ENCODE data around the gene PFKP.

Gene PFKP

GRCh38 chr10:3108575-3109105, 41.3 kb downstream of the PFKP start:
- no peak for DNase-seq (ENCODE audit: extremely low spot score)
- TF ChIP-seq CTCF (IDR thresholded peaks at IDR 0.05; ENCODE audit: control extremely low read depth, extremely low read depth, low read depth, missing control alignments), result no peak
- ChIA-PET POLR2A (no interaction called here), CTCF (interaction anchor here (1.1 to 1.3 kb wide), 2 partner anchors 11 to 17 kb away, joined by 4 to 5 read pairs; no protein-coding TSS in a partner anchor)

DNA sequence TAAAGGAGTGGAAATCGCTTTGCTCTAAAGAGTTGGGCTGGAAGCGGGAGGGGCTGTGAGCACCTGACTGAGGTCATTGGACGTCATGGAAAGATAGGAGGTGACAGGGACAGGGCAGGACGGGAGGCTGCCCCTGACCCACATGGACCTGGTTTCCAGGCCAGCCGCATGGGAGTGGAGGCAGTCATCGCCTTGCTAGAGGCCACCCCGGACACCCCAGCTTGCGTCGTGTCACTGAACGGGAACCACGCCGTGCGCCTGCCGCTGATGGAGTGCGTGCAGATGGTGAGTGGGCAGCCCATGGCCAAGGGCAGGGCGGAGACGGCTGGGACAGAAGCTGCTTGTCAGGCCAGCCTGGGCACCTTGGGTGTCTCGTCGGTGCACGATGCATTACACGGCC, 41.8 kb downstream of the PFKP start:
- CTCF ChIA-PET, result no interaction called here
- DNase-seq (ENCODE audit: extremely low spot score), result no peak
- TF ChIP-seq CTCF (IDR thresholded peaks at IDR 0.05; ENCODE audit: control extremely low read depth, extremely low read depth, low read depth, missing control alignments), result no peak
- POLR2A ChIA-PET, result no interaction called here

DNA sequence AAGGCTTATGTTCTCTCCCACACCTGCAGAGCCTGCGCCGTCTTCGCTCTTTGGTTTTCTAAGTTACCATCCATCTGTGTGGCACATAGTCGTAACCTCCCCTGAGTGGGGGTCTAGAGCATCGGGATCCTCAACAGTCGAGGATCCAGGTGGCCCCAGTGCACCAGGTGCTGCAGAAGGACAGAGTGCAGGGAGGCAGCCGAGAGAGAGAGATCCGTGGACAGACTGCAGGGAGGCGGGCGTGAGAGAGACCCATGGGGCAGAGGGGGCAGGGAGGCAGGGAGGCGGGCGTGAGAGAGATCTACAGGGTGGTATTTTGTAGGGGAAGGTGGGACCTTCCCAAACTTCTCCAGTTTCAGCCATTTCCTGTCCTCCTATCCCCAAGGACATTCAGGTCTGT, 42.3 kb downstream of the PFKP start:
- TF ChIP-seq CTCF (IDR thresholded peaks at IDR 0.05; ENCODE audit: control extremely low read depth, extremely low read depth, low read depth, missing control alignments), result no peak
- no peak for DNase-seq (ENCODE audit: extremely low spot score)
- CTCF ChIA-PET, result no interaction called here
- POLR2A ChIA-PET, result no interaction called here

DNA sequence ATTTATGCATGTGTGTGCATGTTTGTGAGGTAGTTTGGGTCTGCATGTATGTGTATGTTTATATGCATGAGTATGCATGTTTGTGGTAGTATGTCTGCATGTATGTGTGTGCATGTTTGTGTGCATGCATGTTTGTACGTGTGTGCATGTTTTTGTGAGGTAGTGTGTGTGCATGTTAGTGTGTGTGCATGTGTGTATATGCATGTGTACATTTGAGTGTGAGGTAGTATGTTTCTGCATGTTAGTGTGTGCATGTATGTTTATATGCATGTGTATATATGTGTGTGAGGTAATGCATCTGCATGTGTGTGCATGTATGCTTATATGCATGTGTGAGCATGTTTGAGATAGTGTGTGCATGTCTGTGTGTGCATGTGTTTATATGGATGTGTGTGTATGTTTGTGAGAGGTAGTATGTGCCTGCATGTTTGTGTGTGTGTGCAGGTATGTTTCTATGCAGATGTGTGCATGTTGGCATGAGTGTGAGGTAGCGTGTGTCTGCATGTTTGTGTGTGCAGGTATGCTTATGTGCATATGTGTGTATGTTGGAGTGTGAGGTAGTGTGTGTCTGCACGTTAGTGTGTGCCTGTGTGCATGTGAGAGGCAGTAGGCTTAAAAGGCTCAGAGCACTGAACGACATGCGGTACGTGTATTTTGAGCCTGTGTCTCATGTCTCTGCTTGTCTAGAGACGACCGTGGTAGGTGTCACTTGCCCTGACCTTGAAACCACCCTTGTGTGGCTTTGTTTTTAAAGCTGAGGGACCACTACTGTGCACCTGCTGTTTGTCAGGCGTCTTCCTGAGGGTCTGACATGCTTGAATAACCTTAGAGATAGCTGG, 43.7 kb downstream of the PFKP start:
- no peak for TF ChIP-seq CTCF (IDR thresholded peaks at IDR 0.05; ENCODE audit: control extremely low read depth, extremely low read depth, low read depth, missing control alignments)
- DNase-seq (ENCODE audit: extremely low spot score), result no peak
- POLR2A ChIA-PET, result no interaction called here
- CTCF ChIA-PET, result no interaction called here

DNA sequence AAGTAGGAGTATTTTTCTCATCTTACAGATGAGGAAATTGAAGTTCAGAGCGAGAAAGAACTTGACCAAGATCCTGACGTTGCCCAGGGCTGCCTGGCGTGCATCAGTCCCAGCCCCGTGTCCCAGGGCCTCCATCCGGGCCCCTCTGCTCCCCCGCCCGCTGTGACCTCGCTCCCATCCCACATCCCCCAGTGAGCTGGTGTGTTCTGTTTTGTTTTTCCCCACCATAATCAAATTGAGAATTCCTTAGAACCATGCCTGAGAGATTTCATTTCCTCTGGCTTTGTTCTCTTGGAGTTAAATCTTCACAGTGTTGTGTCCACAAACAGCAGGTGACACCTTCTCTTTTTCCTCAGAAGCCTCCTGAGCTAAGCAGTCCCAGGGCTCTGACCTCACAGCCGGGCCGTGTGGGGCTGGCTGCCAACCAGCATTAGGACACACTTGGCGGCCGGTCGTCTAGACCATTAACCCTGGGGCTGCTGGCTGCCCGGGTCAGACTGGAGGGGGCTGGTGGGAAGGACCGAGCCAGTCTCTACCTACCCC, 44.3 kb downstream of the PFKP start:
- DNase-seq (ENCODE audit: extremely low spot score), result no peak
- CTCF ChIA-PET, result no interaction called here
- POLR2A ChIA-PET, result no interaction called here
- no peak for TF ChIP-seq CTCF (IDR thresholded peaks at IDR 0.05; ENCODE audit: control extremely low read depth, extremely low read depth, low read depth, missing control alignments)

DNA sequence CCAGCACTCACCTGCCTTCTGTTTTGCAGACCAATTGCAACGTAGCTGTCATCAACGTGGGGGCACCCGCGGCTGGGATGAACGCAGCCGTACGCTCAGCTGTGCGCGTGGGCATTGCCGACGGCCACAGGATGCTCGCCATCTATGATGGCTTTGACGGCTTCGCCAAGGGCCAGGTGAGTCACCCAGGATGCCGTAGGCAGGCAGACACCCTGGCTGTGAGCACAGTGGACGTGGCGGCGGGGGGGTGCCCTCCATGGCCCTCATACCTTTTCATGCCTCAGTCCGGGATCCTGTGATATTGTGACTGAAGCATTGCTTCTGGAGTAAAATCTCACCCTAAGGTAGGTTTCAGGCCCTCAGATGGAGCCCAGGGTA, 46.0 kb downstream of the PFKP start:
- CTCF ChIA-PET, result interaction anchor here (1.2 to 1.3 kb wide), 2 partner anchors 10 to 21 kb away, joined by 3 read pairs; no protein-coding TSS in a partner anchor
- no peak for DNase-seq (ENCODE audit: extremely low spot score)
- POLR2A ChIA-PET, result no interaction called here
- TF ChIP-seq CTCF (IDR thresholded peaks at IDR 0.05; ENCODE audit: control extremely low read depth, extremely low read depth, low read depth, missing control alignments), result no peak

Measured in GM10248 (cell line).